ENCODE data around the gene MTRF1.

DNA sequence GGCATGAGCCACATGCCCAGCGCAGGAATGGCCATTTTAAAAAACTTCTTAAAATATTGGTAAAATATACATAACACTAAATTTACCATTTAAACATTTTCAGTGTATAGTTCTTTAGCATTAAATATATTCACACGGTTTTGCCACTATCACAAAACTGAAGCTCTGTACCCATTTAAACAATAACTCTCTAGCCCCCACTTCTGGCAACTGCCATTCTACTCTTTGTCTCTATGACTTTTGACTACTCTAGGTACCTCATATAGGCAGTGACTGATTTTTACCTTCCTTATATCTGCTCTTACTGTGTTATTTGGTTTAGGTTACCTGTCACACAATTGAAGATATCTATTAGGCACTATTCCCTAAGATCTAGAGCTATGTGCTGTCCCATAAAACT lies 66.8 kb downstream of the MTRF1 start:
- TF ChIP-seq, protein P1, sequence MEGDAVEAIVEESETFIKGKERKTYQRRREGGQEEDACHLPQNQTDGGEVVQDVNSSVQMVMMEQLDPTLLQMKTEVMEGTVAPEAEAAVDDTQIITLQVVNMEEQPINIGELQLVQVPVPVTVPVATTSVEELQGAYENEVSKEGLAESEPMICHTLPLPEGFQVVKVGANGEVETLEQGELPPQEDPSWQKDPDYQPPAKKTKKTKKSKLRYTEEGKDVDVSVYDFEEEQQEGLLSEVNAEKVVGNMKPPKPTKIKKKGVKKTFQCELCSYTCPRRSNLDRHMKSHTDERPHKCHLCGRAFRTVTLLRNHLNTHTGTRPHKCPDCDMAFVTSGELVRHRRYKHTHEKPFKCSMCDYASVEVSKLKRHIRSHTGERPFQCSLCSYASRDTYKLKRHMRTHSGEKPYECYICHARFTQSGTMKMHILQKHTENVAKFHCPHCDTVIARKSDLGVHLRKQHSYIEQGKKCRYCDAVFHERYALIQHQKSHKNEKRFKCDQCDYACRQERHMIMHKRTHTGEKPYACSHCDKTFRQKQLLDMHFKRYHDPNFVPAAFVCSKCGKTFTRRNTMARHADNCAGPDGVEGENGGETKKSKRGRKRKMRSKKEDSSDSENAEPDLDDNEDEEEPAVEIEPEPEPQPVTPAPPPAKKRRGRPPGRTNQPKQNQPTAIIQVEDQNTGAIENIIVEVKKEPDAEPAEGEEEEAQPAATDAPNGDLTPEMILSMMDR (IDR thresholded peaks at IDR 0.05) = no peak
- no peak for TF ChIP-seq POLR2AphosphoS5 (IDR thresholded peaks at IDR 0.05)
- TF ChIP-seq POLR2A (IDR thresholded peaks at IDR 0.05) = no peak

Measured in suprapubic skin (tissue), 4 donors.